IMR-90 (cell line): ENCODE results near the gene POLD1. TPM values are rescaled to one million over a fixed set of nuclear protein-coding genes. Genes with fewer than 3 reads are reported as not detected.
"Not testable (repeated sequence)": the region's sequence is repeated elsewhere in the genome, so short reads cannot be mapped to it uniquely, and the experiment has no call there.

Experiments used
- ATAC-seq: fragments of 200-7000 bp; cut with Tn5 transposase; 2 replicates; pipeline ENCODE4 v1.9.1; 2020; ENCODE audit warnings: low read depth, mild to moderate bottlenecking, moderate library complexity
- BruUV-seq: library from RNA; stranded (reverse); fragments of 400-500 nt; replicated peaks from 2 replicates; lab custom pipeline; 2021; lab: Mats Ljungman, UMichigan
- CTCF ChIA-PET: fragments of 300-600 bp; formaldehyde crosslinking; extraction: SDS; loops from one replicate; lab custom pipeline; 2021; ENCODE audit warnings: antibody characterized with exemption; lab: Yijun Ruan, JAX
- POLR2A ChIA-PET: fragments of 300-600 bp; sonication (Branson Sonifier 250); formaldehyde crosslinking; loops from one replicate; lab custom pipeline; 2022; ENCODE audit warnings: antibody characterized with exemption; ENCODE audit not compliant: unreplicated experiment; lab: Charles Lee
- DNase-seq: peaks from one replicate; pipeline ENCODE4 v3.0.0; 2013
- H2AFZ ChIP-seq: replicated peaks from 2 replicates; pipeline ENCODE3; 2013; ENCODE audit warnings: low read length, mild to moderate bottlenecking; ENCODE audit not compliant: poor library complexity
- H2AK5ac ChIP-seq: 2 replicates; pipeline ENCODE4 v1.6.1; 2013; ENCODE audit warnings: low read depth, low read length, inconsistent platforms
- H2AK9ac ChIP-seq: replicated peaks from 2 replicates; pipeline ENCODE3; 2013; ENCODE audit warnings: mild to moderate bottlenecking, low read depth, low read length, moderate library complexity; ENCODE audit not compliant: poor library complexity
- H2BK120ac ChIP-seq: 2 replicates; pipeline ENCODE4 v1.6.1; 2013; ENCODE audit warnings: low read depth, low read length, inconsistent platforms
- H2BK15ac ChIP-seq: 3 replicates; pipeline ENCODE4 v1.6.1; 2013; ENCODE audit warnings: low read depth, low read length, inconsistent platforms
- H2BK20ac ChIP-seq: 2 replicates; pipeline ENCODE4 v1.6.1; 2013; ENCODE audit warnings: low read depth, mild to moderate bottlenecking, inconsistent platforms, low read length, moderate library complexity
- H2BK5ac ChIP-seq: 2 replicates; pipeline ENCODE4 v1.6.1; 2013; ENCODE audit warnings: mild to moderate bottlenecking, low read depth, low read length, inconsistent platforms; ENCODE audit not compliant: poor library complexity, severe bottlenecking
- H3K14ac ChIP-seq: replicated peaks from 2 replicates; pipeline ENCODE4 v1.6.1; 2013; ENCODE audit warnings: low read depth, low read length, inconsistent platforms
- H3K18ac ChIP-seq: 2 replicates; pipeline ENCODE4 v1.6.1; 2013; ENCODE audit warnings: low read depth, low read length, control low read depth
- H3K23ac ChIP-seq: 2 replicates; pipeline ENCODE4 v1.6.1; 2013; ENCODE audit warnings: low read depth, low read length, inconsistent platforms
- H3K27ac ChIP-seq: 2 replicates; pipeline ENCODE4 v1.5.1; 2013; ENCODE audit warnings: mild to moderate bottlenecking, control low read depth, low read length; ENCODE audit not compliant: insufficient read depth
- H3K27me3 ChIP-seq: 2 replicates; pipeline ENCODE4 v1.6.1; 2013; ENCODE audit warnings: low read length; ENCODE audit not compliant: control insufficient read depth, insufficient read depth
- H3K36me3 ChIP-seq: 2 replicates; pipeline ENCODE4 v1.6.1; 2013; ENCODE audit warnings: low read length, mixed read lengths; ENCODE audit not compliant: control insufficient read depth, insufficient read depth
- H3K4ac ChIP-seq: 2 replicates; pipeline ENCODE4 v1.6.1; 2013; ENCODE audit warnings: low read depth, low read length, inconsistent platforms
- H3K4me1 ChIP-seq: 2 replicates; pipeline ENCODE4 v1.6.1; 2013; ENCODE audit warnings: low read length, mixed read lengths; ENCODE audit not compliant: control insufficient read depth, insufficient read depth
- H3K4me2 ChIP-seq: 2 replicates; pipeline ENCODE4 v1.6.1; 2013; ENCODE audit warnings: low read depth, mild to moderate bottlenecking, control low read depth, low read length, moderate library complexity
- H3K4me3 ChIP-seq: 2 replicates; pipeline ENCODE4 v1.5.1; 2013; ENCODE audit warnings: low read depth, mild to moderate bottlenecking, control low read depth, low read length, moderate library complexity; ENCODE audit not compliant: insufficient read depth
- H3K56ac ChIP-seq: 2 replicates; pipeline ENCODE4 v1.6.1; 2013; ENCODE audit warnings: low read length, inconsistent platforms; ENCODE audit not compliant: insufficient read depth; ENCODE audit errors: extremely low read depth
- H3K79me1 ChIP-seq, 2 experiments: 2 replicates each; pipeline ENCODE4 v1.6.1; 2013; ENCODE audit warnings: low read length in 2 of 2, inconsistent platforms in 1 of 2, low read depth in 1 of 2
- H3K9ac ChIP-seq: 2 replicates; pipeline ENCODE4 v1.6.1; 2013; ENCODE audit warnings: low read depth, low read length, control low read depth
- H3K9me1 ChIP-seq: 2 replicates; pipeline ENCODE4 v1.6.1; 2013; ENCODE audit warnings: low read length, inconsistent platforms; ENCODE audit not compliant: insufficient read depth
- H3K9me3 ChIP-seq: 2 replicates; pipeline ENCODE4 v1.6.1; 2013; ENCODE audit warnings: low read length; ENCODE audit not compliant: control insufficient read depth, insufficient read depth
- H4K20me1 ChIP-seq: 2 replicates; pipeline ENCODE4 v1.6.1; 2013; ENCODE audit warnings: low read length, inconsistent platforms; ENCODE audit not compliant: insufficient read depth
- H4K5ac ChIP-seq: 2 replicates; pipeline ENCODE4 v1.6.1; 2013; ENCODE audit warnings: mild to moderate bottlenecking, low read depth, low read length, control low read depth
- H4K8ac ChIP-seq, 2 experiments: 2 replicates each; pipeline ENCODE4 v1.6.1; 2013; ENCODE audit warnings: low read depth in 2 of 2, low read length in 2 of 2, control low read depth in 1 of 2, inconsistent platforms in 1 of 2
- H4K91ac ChIP-seq: 2 replicates; pipeline ENCODE4 v1.6.1; 2013; ENCODE audit warnings: low read depth, low read length, inconsistent platforms; ENCODE audit not compliant: insufficient read depth
- BHLHE40 ChIP-seq: fragments of 150-350 bp; IDR thresholded peaks from 2 replicates; pipeline ENCODE4 v1.6.1; 2016; ENCODE audit warnings: mild to moderate bottlenecking, low read depth, low read length
- CEBPB ChIP-seq: IDR thresholded peaks from 2 replicates; pipeline ENCODE4 v1.6.1; 2012; ENCODE audit warnings: low read depth, low read length, improper control_type of control experiment
- CHD1 ChIP-seq: IDR thresholded peaks from 2 replicates; pipeline ENCODE4 v1.6.1; 2012; ENCODE audit warnings: low read depth, low read length, improper control_type of control experiment
- ELK1 ChIP-seq: fragments of 150-350 bp; IDR thresholded peaks from 2 replicates; pipeline ENCODE4 v1.6.1; 2016; ENCODE audit warnings: low read depth, mild to moderate bottlenecking, low read length, moderate library complexity, borderline replicate concordance
- FOS ChIP-seq: fragments of 150-350 bp; IDR thresholded peaks from 2 replicates; pipeline ENCODE4 v1.6.1; 2016; ENCODE audit warnings: low read depth, low read length
- MXI1 ChIP-seq: IDR thresholded peaks from 2 replicates; pipeline ENCODE4 v1.6.1; 2012; ENCODE audit warnings: low read depth, mild to moderate bottlenecking, low read length, moderate library complexity, borderline replicate concordance
- NFE2L2 ChIP-seq: fragments of 150-350 bp; IDR thresholded peaks from 2 replicates; pipeline ENCODE4 v1.6.1; 2016; ENCODE audit warnings: low read depth, mild to moderate bottlenecking, low read length
- RFX5 ChIP-seq: IDR thresholded peaks from 2 replicates; pipeline ENCODE4 v1.8.0; 2012; ENCODE audit warnings: low read depth, mild to moderate bottlenecking, low read length, moderate library complexity
- SMC3 ChIP-seq: fragments of 150-350 bp; IDR thresholded peaks from 2 replicates; pipeline ENCODE4 v1.6.1; 2016; ENCODE audit warnings: low read depth, mild to moderate bottlenecking, antibody characterized with exemption, low read length, moderate library complexity
- WGBS, 2 experiments: methylation state at CpG; one replicate each; pipeline versions ENCODE4 v1.1.5 to v1.1.7; 2013; ENCODE audit warnings: missing lambda C conversion rate in 2 of 2; ENCODE audit not compliant: insufficient read length in 1 of 2; ENCODE audit errors: extremely low coverage in 2 of 2; 5-methylcytosine and 5-hydroxymethylcytosine counted together
- dilution Hi-C: fragments of 300-500 bp; cut with HindIII; formaldehyde crosslinking; loops from one replicate; pipeline ENCODE4 v1.14.3; 2018; ENCODE audit warnings: low sequenced_read_pairs; ENCODE audit not compliant: unreplicated experiment
- in situ Hi-C: fragments of 300-500 bp; cut with MboI; formaldehyde crosslinking; loops from 3 replicates; pipeline ENCODE4 v1.14.3; 2019; ENCODE audit warnings: low sequenced_read_pairs, inconsistent platforms, mixed read lengths
- intact Hi-C: fragments of 100-400 bp; cut with micrococcal nuclease; formaldehyde crosslinking; loops from 2 replicates; pipeline ENCODE4 v1.10.0; 2022
- polyA plus RNA-seq, 3 experiments: library from polyadenylated mRNA; depleted of rRNA; stranded (reverse); fragments of >200 nt; gene quantifications; 2 replicates each; pipeline ENCODE4 v1.2.3, GENCODE V29; 2012; ENCODE audit warnings: low replicate concordance in 1 of 3
- total RNA-seq: library from RNA; depleted of rRNA; stranded (reverse); fragments of >200 nt; gene quantifications from 2 replicates; pipeline ENCODE4 v1.2.3, GENCODE V29; 2012

POLD1 gene
- total and polyA plus RNA-seq, 2 of the 4 experiments (the other 2 are of a cell fraction): 13.8 to 28.9 TPM

GRCh38 chr19:50437862-50438449, 53.8 kb downstream of the POLD1 start:
- DNase-seq: no peak
- no peak for ATAC-seq
- H3K4me3 ChIP-seq: no peak overlapping the region
- no peaks in the 10 kb centered on the region for H3K9me3 ChIP-seq
- BruUV-seq: no TSS peak
- ChIA-PET CTCF (no interaction called here), POLR2A (no interaction called here)
- no peak overlapping the region for H4K5ac ChIP-seq
- H3K4me1 ChIP-seq: no peaks in the 10 kb centered on the region
- no peak overlapping the region for H3K18ac ChIP-seq
- H3K79me1 ChIP-seq: no peaks in the 10 kb centered on the region
- H3K4me2 ChIP-seq: no peak overlapping the region
- H3K14ac ChIP-seq: no peak overlapping the region
- dilution Hi-C loops: no loop called here
- no peak overlapping the region for H2AK5ac ChIP-seq
- 86 to 100% methylated on average over 1 of the region's 5 CpGs for WGBS, 2 experiments
- no peaks in the 10 kb centered on the region for H3K36me3 ChIP-seq
- H3K27ac ChIP-seq: no peak overlapping the region
- no peak overlapping the region for H2BK120ac ChIP-seq
- no peak overlapping the region for H3K56ac ChIP-seq
- intact Hi-C loops: no loop called here
- H2BK20ac ChIP-seq: no peak overlapping the region
- H2AFZ ChIP-seq: no peak overlapping the region
- in situ Hi-C loops: no loop called here
- no peak overlapping the region for H4K91ac ChIP-seq
- no peaks in the 10 kb centered on the region for H4K20me1 ChIP-seq
- no peak overlapping the region for H3K4ac ChIP-seq
- no peaks in the 10 kb centered on the region for H3K9me1 ChIP-seq
- no peak for TF ChIP-seq NFE2L2
- TF ChIP-seq CEBPB: no peak
- no peak for TF ChIP-seq RFX5
- no peak for TF ChIP-seq ELK1
- no peak for TF ChIP-seq CHD1
- TF ChIP-seq SMC3: no peak
- no peak for TF ChIP-seq FOS
- no peak for TF ChIP-seq MXI1
- TF ChIP-seq BHLHE40: no peak
- H3K23ac ChIP-seq: no peak overlapping the region
- H2AK9ac ChIP-seq: no peak overlapping the region
- H3K9ac ChIP-seq: no peak overlapping the region
- no peak overlapping the region for H4K8ac ChIP-seq
- H2BK15ac ChIP-seq: no peak overlapping the region
- H2BK5ac ChIP-seq: no peak overlapping the region
- peaks cover 14% of the 10 kb centered on the region for H3K27me3 ChIP-seq

- DNase-seq, H2BK120ac ChIP-seq, H3K4me3 ChIP-seq, H3K4me2 ChIP-seq, in situ Hi-C loops, H3K9me1 ChIP-seq, BruUV-seq, ATAC-seq, CTCF ChIA-PET, H3K9me3 ChIP-seq, H4K8ac ChIP-seq, H3K27me3 ChIP-seq, H4K5ac ChIP-seq, H3K9ac ChIP-seq, H3K18ac ChIP-seq, intact Hi-C loops, POLR2A ChIA-PET, H2BK20ac ChIP-seq, H2BK5ac ChIP-seq, H2AK9ac ChIP-seq, H3K23ac ChIP-seq, H3K79me1 ChIP-seq, H2AFZ ChIP-seq, H4K91ac ChIP-seq, H2BK15ac ChIP-seq, H3K27ac ChIP-seq, H3K56ac ChIP-seq, H3K36me3 ChIP-seq, dilution Hi-C loops, H4K20me1 ChIP-seq, H3K14ac ChIP-seq, H2AK5ac ChIP-seq, H3K4ac ChIP-seq, H3K4me1 ChIP-seq: not testable (repeated sequence)
- WGBS, 2 experiments: 33% methylated on average over 1 of the region's 2 CpGs; no CpG with 5 or more reads in 1 of the 2 experiments
These were observed 55.0 kb downstream of the POLD1 start for GRCh38 chr19:50439130-50439529.
